ENCODE data around the gene ALDH1L2.

Gene ALDH1L2

DNA sequence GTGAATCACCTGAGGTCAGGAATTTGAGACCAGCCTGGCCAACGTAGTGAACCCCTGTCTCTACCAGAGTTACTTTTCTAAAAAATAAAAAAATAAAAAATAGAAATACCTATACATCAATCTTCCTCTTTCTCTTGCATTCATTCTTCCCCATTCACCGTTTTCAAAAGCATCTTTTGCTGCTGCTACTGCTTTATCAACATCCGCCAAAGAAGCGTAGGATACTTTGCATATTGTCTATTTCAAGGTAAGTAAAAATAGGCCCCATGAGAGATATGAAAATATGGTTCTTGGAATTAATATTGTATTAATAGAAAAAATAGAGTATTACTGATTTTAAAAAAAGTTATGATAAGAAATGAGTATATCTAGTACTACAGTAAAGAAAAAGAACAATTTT is 32.3 kb downstream of the ALDH1L2 start:
- TF ChIP-seq ZBTB7A (IDR thresholded peaks at IDR 0.05; ENCODE audit: low read depth) (no peak), NFIC (IDR thresholded peaks at IDR 0.05) (no peak), CEBPB (IDR thresholded peaks at IDR 0.05) (no peak), TCF12 (IDR thresholded peaks at IDR 0.05; ENCODE audit: low read depth) (no peak), TAF1 (IDR thresholded peaks at IDR 0.05; ENCODE audit: low read depth) (no peak), TEAD4 (IDR thresholded peaks at IDR 0.05) (no peak), EP300 (IDR thresholded peaks at IDR 0.05; ENCODE audit: borderline replicate concordance) (no peak), FOXM1 (IDR thresholded peaks at IDR 0.05; ENCODE audit: borderline replicate concordance, low read depth) (no peak), EGR1 (IDR thresholded peaks at IDR 0.05) (no peak), RAD21 (IDR thresholded peaks at IDR 0.05; ENCODE audit: low read depth) (no peak), YY1 (IDR thresholded peaks at IDR 0.05; ENCODE audit: low read depth) (no peak), CREB1 (IDR thresholded peaks at IDR 0.05; ENCODE audit: low read depth) (no peak)
- TF ChIP-seq, protein P1, sequence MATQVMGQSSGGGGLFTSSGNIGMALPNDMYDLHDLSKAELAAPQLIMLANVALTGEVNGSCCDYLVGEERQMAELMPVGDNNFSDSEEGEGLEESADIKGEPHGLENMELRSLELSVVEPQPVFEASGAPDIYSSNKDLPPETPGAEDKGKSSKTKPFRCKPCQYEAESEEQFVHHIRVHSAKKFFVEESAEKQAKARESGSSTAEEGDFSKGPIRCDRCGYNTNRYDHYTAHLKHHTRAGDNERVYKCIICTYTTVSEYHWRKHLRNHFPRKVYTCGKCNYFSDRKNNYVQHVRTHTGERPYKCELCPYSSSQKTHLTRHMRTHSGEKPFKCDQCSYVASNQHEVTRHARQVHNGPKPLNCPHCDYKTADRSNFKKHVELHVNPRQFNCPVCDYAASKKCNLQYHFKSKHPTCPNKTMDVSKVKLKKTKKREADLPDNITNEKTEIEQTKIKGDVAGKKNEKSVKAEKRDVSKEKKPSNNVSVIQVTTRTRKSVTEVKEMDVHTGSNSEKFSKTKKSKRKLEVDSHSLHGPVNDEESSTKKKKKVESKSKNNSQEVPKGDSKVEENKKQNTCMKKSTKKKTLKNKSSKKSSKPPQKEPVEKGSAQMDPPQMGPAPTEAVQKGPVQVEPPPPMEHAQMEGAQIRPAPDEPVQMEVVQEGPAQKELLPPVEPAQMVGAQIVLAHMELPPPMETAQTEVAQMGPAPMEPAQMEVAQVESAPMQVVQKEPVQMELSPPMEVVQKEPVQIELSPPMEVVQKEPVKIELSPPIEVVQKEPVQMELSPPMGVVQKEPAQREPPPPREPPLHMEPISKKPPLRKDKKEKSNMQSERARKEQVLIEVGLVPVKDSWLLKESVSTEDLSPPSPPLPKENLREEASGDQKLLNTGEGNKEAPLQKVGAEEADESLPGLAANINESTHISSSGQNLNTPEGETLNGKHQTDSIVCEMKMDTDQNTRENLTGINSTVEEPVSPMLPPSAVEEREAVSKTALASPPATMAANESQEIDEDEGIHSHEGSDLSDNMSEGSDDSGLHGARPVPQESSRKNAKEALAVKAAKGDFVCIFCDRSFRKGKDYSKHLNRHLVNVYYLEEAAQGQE (IDR thresholded peaks at IDR 0.05; ENCODE audit: low read depth), result no peak
- TF ChIP-seq, protein P2, sequence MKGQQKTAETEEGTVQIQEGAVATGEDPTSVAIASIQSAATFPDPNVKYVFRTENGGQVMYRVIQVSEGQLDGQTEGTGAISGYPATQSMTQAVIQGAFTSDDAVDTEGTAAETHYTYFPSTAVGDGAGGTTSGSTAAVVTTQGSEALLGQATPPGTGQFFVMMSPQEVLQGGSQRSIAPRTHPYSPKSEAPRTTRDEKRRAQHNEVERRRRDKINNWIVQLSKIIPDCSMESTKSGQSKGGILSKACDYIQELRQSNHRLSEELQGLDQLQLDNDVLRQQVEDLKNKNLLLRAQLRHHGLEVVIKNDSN (IDR thresholded peaks at IDR 0.05), result no peak
- TF ChIP-seq, protein P3, sequence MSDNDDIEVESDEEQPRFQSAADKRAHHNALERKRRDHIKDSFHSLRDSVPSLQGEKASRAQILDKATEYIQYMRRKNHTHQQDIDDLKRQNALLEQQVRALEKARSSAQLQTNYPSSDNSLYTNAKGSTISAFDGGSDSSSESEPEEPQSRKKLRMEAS (IDR thresholded peaks at IDR 0.05), result no peak

DNA sequence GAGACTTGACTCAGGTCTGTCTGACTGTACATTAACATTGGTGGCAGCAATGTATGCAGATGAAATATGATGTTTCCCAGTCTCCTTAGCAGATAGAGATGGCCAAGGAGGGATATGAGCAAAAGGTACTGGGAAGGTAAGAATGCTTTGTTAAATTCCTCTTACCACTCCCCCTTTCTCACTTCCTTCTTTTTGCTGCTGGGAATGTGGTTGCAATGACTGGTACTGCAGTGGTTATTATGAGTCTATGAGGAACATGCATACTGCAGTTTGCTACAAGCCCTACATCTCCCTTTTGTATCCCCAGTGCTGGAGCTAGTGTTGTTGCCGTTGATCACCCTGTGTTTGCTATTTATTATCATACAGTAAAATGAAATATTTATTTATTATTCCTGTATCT is 35.9 kb downstream of the ALDH1L2 start:
- TF ChIP-seq, protein P2 (IDR thresholded peaks at IDR 0.05), result no peak
- no peak for TF ChIP-seq FOXM1 (IDR thresholded peaks at IDR 0.05; ENCODE audit: borderline replicate concordance, low read depth)
- no peak for TF ChIP-seq EP300 (IDR thresholded peaks at IDR 0.05; ENCODE audit: borderline replicate concordance)
- no peak for TF ChIP-seq TCF12 (IDR thresholded peaks at IDR 0.05; ENCODE audit: low read depth)
- TF ChIP-seq RAD21 (IDR thresholded peaks at IDR 0.05; ENCODE audit: low read depth), result no peak
- no peak for TF ChIP-seq ZBTB7A (IDR thresholded peaks at IDR 0.05; ENCODE audit: low read depth)
- TF ChIP-seq CREB1 (IDR thresholded peaks at IDR 0.05; ENCODE audit: low read depth), result no peak
- no peak for TF ChIP-seq CEBPB (IDR thresholded peaks at IDR 0.05)
- TF ChIP-seq, protein P3 (IDR thresholded peaks at IDR 0.05), result no peak
- TF ChIP-seq, protein P1 (IDR thresholded peaks at IDR 0.05; ENCODE audit: low read depth), result no peak

DNA sequence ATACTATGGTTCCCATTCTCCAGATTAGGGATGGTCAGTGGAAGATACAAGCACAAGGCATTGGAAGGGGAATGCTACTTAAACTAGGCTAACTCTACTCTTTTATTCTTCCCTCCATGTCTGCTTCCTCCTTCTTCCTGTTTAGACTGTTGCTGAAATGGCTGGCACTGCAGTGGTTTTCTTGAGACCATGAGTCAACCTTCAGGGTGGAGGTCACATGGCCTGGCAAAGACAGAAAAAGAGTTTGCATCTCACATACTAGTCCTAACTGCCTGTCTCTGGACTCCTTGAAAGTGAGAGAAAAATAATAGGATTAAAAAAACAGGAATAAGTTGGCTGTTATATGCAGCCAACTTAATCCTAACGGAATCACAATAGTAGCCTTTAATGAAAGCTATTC is 37.0 kb downstream of the ALDH1L2 start:
- TF ChIP-seq TEAD4 (IDR thresholded peaks at IDR 0.05), result no peak
- no peak for TF ChIP-seq YY1 (IDR thresholded peaks at IDR 0.05; ENCODE audit: low read depth)
- TF ChIP-seq, protein P2 (IDR thresholded peaks at IDR 0.05), result 0 out of 2 replicates have a peak, but pooled peaks have one; percentile 19

DNA sequence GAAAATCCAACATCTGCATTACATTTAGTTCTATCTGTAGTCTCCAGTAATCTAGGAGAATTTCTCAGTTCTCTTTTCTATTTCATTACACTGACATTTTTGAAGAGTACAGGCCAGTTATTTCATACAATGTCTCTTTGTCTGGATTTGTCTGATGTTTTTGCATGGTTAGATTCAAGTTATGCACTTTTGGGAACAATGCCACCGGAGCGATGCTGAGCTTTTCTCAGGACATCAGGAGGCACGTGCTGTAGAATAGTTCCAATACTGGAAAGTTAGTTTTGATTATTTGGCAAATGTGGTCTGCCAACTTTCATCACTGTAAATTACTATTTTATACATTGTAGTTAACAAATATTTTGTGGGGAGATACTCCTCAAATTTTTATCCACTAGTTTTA is 43.1 kb downstream of the ALDH1L2 start:
- TF ChIP-seq TEAD4 (IDR thresholded peaks at IDR 0.05) (peak; percentile 75), NFIC (IDR thresholded peaks at IDR 0.05) (peak; percentile 74), EP300 (IDR thresholded peaks at IDR 0.05; ENCODE audit: borderline replicate concordance) (peak; percentile 52; the same call in 1 of the 2 replicates), ZBTB7A (IDR thresholded peaks at IDR 0.05; ENCODE audit: low read depth) (no peak), RAD21 (IDR thresholded peaks at IDR 0.05; ENCODE audit: low read depth) (no peak), YY1 (IDR thresholded peaks at IDR 0.05; ENCODE audit: low read depth) (no peak), CREB1 (IDR thresholded peaks at IDR 0.05; ENCODE audit: low read depth) (no peak), TCF12 (IDR thresholded peaks at IDR 0.05; ENCODE audit: low read depth) (no peak), TAF1 (IDR thresholded peaks at IDR 0.05; ENCODE audit: low read depth) (no peak), CEBPB (IDR thresholded peaks at IDR 0.05) (no peak), EGR1 (IDR thresholded peaks at IDR 0.05) (no peak), FOXM1 (IDR thresholded peaks at IDR 0.05; ENCODE audit: borderline replicate concordance, low read depth) (peak; percentile 52; the same call in 1 of the 2 replicates)
- TF ChIP-seq, protein P3 (IDR thresholded peaks at IDR 0.05), result peak; percentile 87
- TF ChIP-seq, protein P1 (IDR thresholded peaks at IDR 0.05; ENCODE audit: low read depth), result no peak
- TF ChIP-seq, protein P2 (IDR thresholded peaks at IDR 0.05), result peak; percentile 61
